SK-N-SH treated with all-trans-retinoic acid at 6 μM for 48 hours (cell line): Measurements from ENCODE around the gene MCEE.

Experiments used
- ATAC-seq: fragments of 200-7000 bp; cut with Tn5 transposase; 3 replicates; pipeline ENCODE4 v1.9.1; 2020; ENCODE audit warnings: mild to moderate bottlenecking, moderate library complexity
- ARNTL ChIP-seq: fragments of 450-650 bp; formaldehyde crosslinking; IDR thresholded peaks from 2 replicates; pipeline ENCODE4 v1.5.0; 2020; ENCODE audit warnings: low read depth, mild to moderate bottlenecking, moderate library complexity, borderline replicate concordance
- BACH2 ChIP-seq: fragments of 250-450 bp; sonication (Bioruptor Pico); IDR thresholded peaks from 2 replicates; pipeline ENCODE4 v1.9.0; 2021; ENCODE audit warnings: mild to moderate bottlenecking, borderline replicate concordance
- CREB5 ChIP-seq: fragments of 250-450 bp; sonication (Bioruptor Pico); IDR thresholded peaks from 2 replicates; pipeline ENCODE4 v1.5.1; 2020; ENCODE audit warnings: low read depth, mild to moderate bottlenecking, moderate library complexity
- CSDC2 ChIP-seq: fragments of 250-450 bp; sonication (Bioruptor Pico); IDR thresholded peaks from 2 replicates; pipeline ENCODE4 v1.5.0; 2020; ENCODE audit warnings: mild to moderate bottlenecking, moderate library complexity
- CSRNP3 ChIP-seq: fragments of 250-450 bp; sonication (Bioruptor Pico); IDR thresholded peaks from 2 replicates; pipeline ENCODE4 v1.5.1; 2021; ENCODE audit warnings: mild to moderate bottlenecking, moderate library complexity
- ESRRG ChIP-seq: fragments of 250-450 bp; sonication (Bioruptor Pico); IDR thresholded peaks from 2 replicates; pipeline ENCODE4 v1.6.1; 2021; ENCODE audit warnings: mild to moderate bottlenecking
- GLIS3 ChIP-seq: fragments of 250-450 bp; sonication (Bioruptor Pico); IDR thresholded peaks from 2 replicates; pipeline ENCODE4 v1.5.0; 2020; ENCODE audit warnings: mild to moderate bottlenecking, moderate library complexity
- ISL1 ChIP-seq: fragments of 250-450 bp; sonication (Bioruptor Pico); IDR thresholded peaks from 2 replicates; pipeline ENCODE4 v2.1.2; 2022; ENCODE audit warnings: mild to moderate bottlenecking, moderate library complexity
- OSR1 ChIP-seq: fragments of 250-450 bp; sonication (Bioruptor Pico); IDR thresholded peaks from 2 replicates; pipeline ENCODE4 v1.8.0; 2022; ENCODE audit warnings: moderate library complexity, mild to moderate bottlenecking, inconsistent platforms
- PATZ1 ChIP-seq: fragments of 250-450 bp; sonication (Bioruptor Pico); IDR thresholded peaks from 2 replicates; pipeline ENCODE4 v1.8.0; 2020; ENCODE audit warnings: mild to moderate bottlenecking, moderate library complexity, borderline replicate concordance
- PPARA ChIP-seq: fragments of 250-450 bp; sonication (Bioruptor Pico); IDR thresholded peaks from 2 replicates; pipeline ENCODE4 v1.5.0; 2020; ENCODE audit warnings: mild to moderate bottlenecking, borderline replicate concordance
- RARB ChIP-seq: fragments of 250-450 bp; sonication (Bioruptor Pico); IDR thresholded peaks from 2 replicates; pipeline ENCODE4 v1.8.0; 2021; ENCODE audit warnings: mild to moderate bottlenecking, moderate library complexity
- TCF4 ChIP-seq: fragments of 250-450 bp; sonication (Bioruptor Pico); IDR thresholded peaks from 2 replicates; pipeline ENCODE4 v1.8.0; 2021; ENCODE audit warnings: mild to moderate bottlenecking, moderate library complexity, borderline replicate concordance
- TSHZ2 ChIP-seq: fragments of 250-450 bp; sonication (Bioruptor Pico); IDR thresholded peaks from 2 replicates; pipeline ENCODE4 v1.5.0; 2020; ENCODE audit warnings: mild to moderate bottlenecking, moderate library complexity
- ZC3H10 ChIP-seq: fragments of 250-450 bp; sonication (Bioruptor Pico); IDR thresholded peaks from 2 replicates; pipeline ENCODE4 v1.5.1; 2021; ENCODE audit warnings: mild to moderate bottlenecking, moderate library complexity
- ZFP3 ChIP-seq: fragments of 250-450 bp; sonication (Bioruptor Pico); IDR thresholded peaks from 2 replicates; pipeline ENCODE4 v1.5.0; 2020; ENCODE audit warnings: mild to moderate bottlenecking, moderate library complexity
- ZFP30 ChIP-seq: fragments of 450-650 bp; formaldehyde crosslinking; IDR thresholded peaks from 2 replicates; pipeline ENCODE4 v1.5.0; 2022; ENCODE audit warnings: mild to moderate bottlenecking, moderate library complexity
- ZNF565 ChIP-seq: fragments of 450-650 bp; formaldehyde crosslinking; conservative IDR thresholded peaks from 2 replicates; pipeline ENCODE4 v1.5.0; 2020; ENCODE audit warnings: low read depth, mild to moderate bottlenecking, moderate library complexity
- ZNF70 ChIP-seq: fragments of 450-650 bp; formaldehyde crosslinking; IDR thresholded peaks from 2 replicates; pipeline ENCODE4 v1.5.0; 2020; ENCODE audit warnings: mild to moderate bottlenecking, moderate library complexity
- ZNF8 ChIP-seq: fragments of 450-650 bp; formaldehyde crosslinking; IDR thresholded peaks from 2 replicates; pipeline ENCODE4 v1.5.0; 2020; ENCODE audit warnings: mild to moderate bottlenecking, moderate library complexity

MCEE gene

GRCh38 chr2:71068218-71069035 is 61.6 kb downstream of the MCEE start, which contains the start of gene NAGK:
NAGK (plus strand) TSS chr2:71068648; CDS start chr2:71068684, 36 bp downstream.
- peak; percentile 92 for ATAC-seq
- no peak for TF ChIP-seq ZNF565 (CRISPR knock-in tag)
- TF ChIP-seq ZC3H10 (CRISPR knock-in tag): 0 out of 2 replicates have a peak, but pooled peaks have one; percentile 31

GRCh38 chr2:71067567-71068217 is 62.3 kb downstream of the MCEE start:
- TF ChIP-seq PPARA (no peak), ESRRG (no peak), ZNF70 (CRISPR knock-in tag) (no peak), OSR1 (CRISPR knock-in tag) (no peak), PATZ1 (CRISPR knock-in tag) (no peak), TSHZ2 (no peak), CREB5 (no peak), ZFP30 (CRISPR knock-in tag) (no peak), BACH2 (CRISPR knock-in tag) (no peak), ZNF565 (CRISPR knock-in tag) (no peak), TCF4 (no peak), ZFP3 (CRISPR knock-in tag) (no peak), GLIS3 (CRISPR knock-in tag) (no peak), ZNF8 (CRISPR knock-in tag) (no peak), CSDC2 (CRISPR knock-in tag) (no peak), CSRNP3 (CRISPR knock-in tag) (no peak), RARB (CRISPR knock-in tag) (no peak), ZC3H10 (CRISPR knock-in tag) (no peak)
- peak; percentile 65 for ATAC-seq

- no peak for ATAC-seq
These were observed 63.2 kb downstream of the MCEE start for GRCh38 chr2:71066856-71067255.

More at GRCh38 chr2:71066856-71067255, 63.2 kb downstream of the MCEE start:
- no peak for TF ChIP-seq ARNTL (CRISPR knock-in tag)
- TF ChIP-seq CSRNP3 (CRISPR knock-in tag): no peak
- no peak for TF ChIP-seq CREB5
- TF ChIP-seq ZNF70 (CRISPR knock-in tag): no peak
- TF ChIP-seq TSHZ2: no peak
- no peak for TF ChIP-seq ZNF565 (CRISPR knock-in tag)
- no peak for TF ChIP-seq ZC3H10 (CRISPR knock-in tag)
- TF ChIP-seq PATZ1 (CRISPR knock-in tag): no peak
- TF ChIP-seq ISL1 (CRISPR knock-in tag): no peak
- TF ChIP-seq, all 23 proteins: peak for 0
